GM12878 (cell line): Measurements from ENCODE around the gene PLEKHG2. TPM values are rescaled to one million over a fixed set of nuclear protein-coding genes. Genes with fewer than 3 reads are reported as not detected.

Experiments
- BHLHE40 ChIP-seq, 2 experiments: fragments of 450-650 bp in 1 of 2; IDR thresholded peaks; 2 replicates each; pipeline ENCODE4 v1.6.1; 2011 to 2017; ENCODE audit warnings: low read depth in 2 of 2, borderline replicate concordance in 1 of 2, improper control_type of control experiment in 1 of 2, low read length in 1 of 2, mild to moderate bottlenecking in 1 of 2
- E4F1 ChIP-seq: fragments of 450-650 bp; IDR thresholded peaks from 2 replicates; pipeline ENCODE4 v1.6.1; 2018; ENCODE audit warnings: borderline replicate concordance, mild to moderate bottlenecking; ENCODE audit not compliant: partially characterized antibody
- ETV6 ChIP-seq, 2 experiments: fragments of 450-650 bp in 1 of 2; IDR thresholded peaks in 1 of 2; conservative IDR thresholded peaks in 1 of 2; 2 replicates each; pipeline ENCODE4 v1.6.1; 2014; ENCODE audit warnings: antibody characterized with exemption in 1 of 2, borderline replicate concordance in 1 of 2, low read depth in 1 of 2, mild to moderate bottlenecking in 1 of 2, moderate library complexity in 1 of 2
- IRF5 ChIP-seq: fragments of 450-650 bp; IDR thresholded peaks from 2 replicates; pipeline ENCODE4 v1.6.1; 2017; ENCODE audit warnings: borderline replicate concordance
- MLLT1 ChIP-seq: fragments of 450-650 bp; IDR thresholded peaks from 2 replicates; pipeline ENCODE4 v1.6.1; 2016; ENCODE audit warnings: mild to moderate bottlenecking
- MYB ChIP-seq: fragments of 150-350 bp; IDR thresholded peaks from 2 replicates; pipeline ENCODE4 v1.6.1; 2014; ENCODE audit warnings: mild to moderate bottlenecking, low read depth, low read length, borderline replicate concordance
- PML ChIP-seq: IDR thresholded peaks from 2 replicates; pipeline ENCODE4 v1.6.1; 2012; ENCODE audit warnings: low read length, inconsistent platforms
- POLR2AphosphoS2 ChIP-seq: IDR thresholded peaks from 2 replicates; pipeline ENCODE4 v1.6.1; 2011; ENCODE audit warnings: low read depth, mild to moderate bottlenecking, low read length, improper control_type of control experiment, moderate library complexity
- SMAD5 ChIP-seq: IDR thresholded peaks from 2 replicates; pipeline ENCODE4 v1.6.1; 2016; ENCODE audit warnings: antibody characterized with exemption, low read depth
- STAT3 ChIP-seq: IDR thresholded peaks from 2 replicates; pipeline ENCODE4 v1.6.1; 2011; ENCODE audit warnings: low read depth, low read length, improper control_type of control experiment
- USF2 ChIP-seq: IDR thresholded peaks from 2 replicates; pipeline ENCODE4 v1.6.1; 2011; ENCODE audit warnings: low read depth, low read length, improper control_type of control experiment, borderline replicate concordance
- ZBTB4 ChIP-seq: fragments of 450-650 bp; formaldehyde crosslinking; IDR thresholded peaks from 2 replicates; pipeline ENCODE4 v1.4.0; 2022; ENCODE audit warnings: mild to moderate bottlenecking, moderate library complexity
- ZNF687 ChIP-seq: fragments of 450-650 bp; IDR thresholded peaks from 2 replicates; pipeline ENCODE4 v1.6.1; 2017; ENCODE audit warnings: mild to moderate bottlenecking, moderate library complexity
- polyA plus RNA-seq, 11 experiments: library from polyadenylated mRNA; depleted of rRNA in 4 of 11; unstranded in 6 of 11; stranded (reverse) in 5 of 11; fragments of >200 nt; fragmentation: Nextera tagmentation in 4 of 11; fragmentation: Illumina TruSeq in 1 of 11; extraction: Ambion mirVana in 4 of 11; extraction: Trizol in 1 of 11; gene quantifications; 1 replicate in 1 of 11; 2 replicates in 10 of 11; pipeline versions ENCODE4 v1.2.1 to v1.2.3, GENCODE V29; 2011 to 2016; ENCODE audit warnings: inconsistent platforms in 2 of 11, missing spikeins in 2 of 11, low read depth in 1 of 11
- total RNA-seq, 4 experiments: library from RNA; depleted of rRNA in 3 of 4; stranded (reverse); fragments of >200 nt in 3 of 4; fragmentation: Illumina TruSeq in 1 of 4; extraction: Trizol in 1 of 4; gene quantifications; 2 replicates each; pipeline versions ENCODE4 v1.2.1 to v1.2.3, GENCODE V29; 2013 to 2021

PLEKHG2 gene
- total and polyA plus RNA-seq, 10 of the 15 experiments (the other 5 are each of a cell fraction or from before 2014, with no cell fraction given), result 3.0 to 62.5 (median 17.2) TPM

- TF ChIP-seq POLR2AphosphoS2, result peak; percentile 86; the same call in 1 of the 2 replicates
- TF ChIP-seq PML, result no peak
- TF ChIP-seq ETV6 (conservative IDR thresholded peaks at IDR 0.05 in 1 of 2, IDR thresholded peaks at IDR 0.05 in 1 of 2; ENCODE audit: borderline replicate concordance in 1 of 2, low read depth in 1 of 2), result peak in 1 of 2 experiments; percentile 35; a peak in 1 of 4 replicates
- TF ChIP-seq BHLHE40 (IDR thresholded peaks at IDR 0.05; ENCODE audit: borderline replicate concordance in 1 of 2, low read depth in 2 of 2, low read length in 1 of 2), result peak; percentile 99
- no peak for TF ChIP-seq SMAD5
- TF ChIP-seq STAT3, result no peak
- TF ChIP-seq ZNF687, result no peak; the same call in 1 of the 2 replicates
- peak; percentile 75 for TF ChIP-seq USF2
- peak; percentile 16; the same call in 1 of the 2 replicates for TF ChIP-seq MLLT1
- TF ChIP-seq MYB, result peak; percentile 61; the same call in 1 of the 2 replicates
- TF ChIP-seq IRF5, result no peak
- TF ChIP-seq E4F1, result peak; percentile 74
- 0 out of 2 replicates have a peak, but pooled peaks have one; percentile 0 for TF ChIP-seq ZBTB4 (CRISPR knock-in tag)
Observed at GRCh38 chr19:39412100-39412866, at the start of gene PLEKHG2 (continued).
